AG09309 (cell line): ENCODE data around the gene ZSWIM4.

Experiments
- DNase-seq: peaks from one replicate; pipeline ENCODE4 v3.0.0-alpha.2; 2010; ENCODE audit warnings: low read depth
- H3K4me3 ChIP-seq: 2 replicates; pipeline ENCODE4 v1.5.1; 2011; ENCODE audit warnings: mild to moderate bottlenecking, low read depth, low read length, moderate library complexity; ENCODE audit not compliant: control insufficient read depth
- TF ChIP-seq, protein P1 (sequence below): IDR thresholded peaks from 2 replicates; pipeline ENCODE4 v1.5.1; 2011; ENCODE audit warnings: mild to moderate bottlenecking, low read depth, low read length, inconsistent platforms; ENCODE audit not compliant: insufficient read depth, control insufficient read depth; ENCODE audit errors: missing control alignments

Gene ZSWIM4

DNA sequence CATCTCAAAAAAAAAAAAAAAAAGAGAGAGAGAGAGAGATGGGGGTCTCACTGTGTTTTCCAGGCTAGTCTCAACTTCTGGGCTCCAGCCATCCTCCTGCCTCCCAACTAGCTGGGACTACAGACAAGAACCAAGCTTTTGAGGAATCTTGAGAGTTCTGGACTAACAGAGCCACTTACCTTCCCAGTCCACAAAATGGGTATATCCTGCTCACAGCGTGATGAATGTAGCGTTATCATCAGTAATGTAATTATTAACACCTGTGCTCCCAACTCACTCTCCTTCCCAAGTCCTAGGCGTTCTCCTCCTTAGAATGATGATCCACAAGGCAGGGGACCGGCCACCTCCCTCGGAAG is 77.1 kb downstream of the ZSWIM4 start:
- DNase-seq: no peak
- TF ChIP-seq, protein P1, sequence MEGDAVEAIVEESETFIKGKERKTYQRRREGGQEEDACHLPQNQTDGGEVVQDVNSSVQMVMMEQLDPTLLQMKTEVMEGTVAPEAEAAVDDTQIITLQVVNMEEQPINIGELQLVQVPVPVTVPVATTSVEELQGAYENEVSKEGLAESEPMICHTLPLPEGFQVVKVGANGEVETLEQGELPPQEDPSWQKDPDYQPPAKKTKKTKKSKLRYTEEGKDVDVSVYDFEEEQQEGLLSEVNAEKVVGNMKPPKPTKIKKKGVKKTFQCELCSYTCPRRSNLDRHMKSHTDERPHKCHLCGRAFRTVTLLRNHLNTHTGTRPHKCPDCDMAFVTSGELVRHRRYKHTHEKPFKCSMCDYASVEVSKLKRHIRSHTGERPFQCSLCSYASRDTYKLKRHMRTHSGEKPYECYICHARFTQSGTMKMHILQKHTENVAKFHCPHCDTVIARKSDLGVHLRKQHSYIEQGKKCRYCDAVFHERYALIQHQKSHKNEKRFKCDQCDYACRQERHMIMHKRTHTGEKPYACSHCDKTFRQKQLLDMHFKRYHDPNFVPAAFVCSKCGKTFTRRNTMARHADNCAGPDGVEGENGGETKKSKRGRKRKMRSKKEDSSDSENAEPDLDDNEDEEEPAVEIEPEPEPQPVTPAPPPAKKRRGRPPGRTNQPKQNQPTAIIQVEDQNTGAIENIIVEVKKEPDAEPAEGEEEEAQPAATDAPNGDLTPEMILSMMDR: no peak
- no peak overlapping the region; the same call in 1 of the 2 replicates for H3K4me3 ChIP-seq

DNA sequence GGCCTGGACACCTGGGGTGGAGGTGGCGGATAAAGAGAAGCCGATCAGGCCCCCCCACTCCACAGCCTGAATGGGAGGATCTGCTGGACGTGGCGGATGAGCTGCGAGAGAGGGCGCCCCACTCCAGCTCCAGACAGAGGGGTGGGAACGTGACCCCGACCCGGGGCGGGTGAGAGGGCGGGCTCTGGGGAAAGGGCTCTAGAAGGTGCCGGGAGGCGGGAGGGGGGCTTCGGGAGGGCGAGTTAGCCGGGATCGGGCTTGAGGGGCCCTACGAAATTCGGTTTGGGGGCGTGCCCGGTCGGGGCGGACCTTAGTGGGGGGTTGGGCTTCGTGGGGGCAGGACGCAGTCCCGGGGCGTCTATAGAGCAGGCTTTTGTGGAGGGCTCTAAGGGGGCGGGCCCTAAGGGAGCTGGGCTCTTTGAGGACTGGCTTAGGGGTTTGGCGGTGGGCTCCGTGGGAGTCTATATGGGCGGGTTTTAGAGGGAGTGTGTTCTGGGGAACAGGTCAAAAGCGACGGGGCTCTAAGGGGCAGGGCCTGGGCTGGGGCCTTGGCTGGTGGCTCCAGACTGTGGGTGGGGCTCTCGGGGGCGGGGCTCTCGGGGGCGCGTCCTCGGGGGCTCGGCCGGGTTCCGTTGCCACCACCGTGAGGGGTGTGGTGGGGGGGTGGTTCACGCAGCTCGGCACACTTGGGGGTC is 77.6 kb downstream of the ZSWIM4 start:
- TF ChIP-seq, protein P1: peak; percentile 13
- H3K4me3 ChIP-seq: peak overlapping the region; percentile 31
- no peak for DNase-seq

DNA sequence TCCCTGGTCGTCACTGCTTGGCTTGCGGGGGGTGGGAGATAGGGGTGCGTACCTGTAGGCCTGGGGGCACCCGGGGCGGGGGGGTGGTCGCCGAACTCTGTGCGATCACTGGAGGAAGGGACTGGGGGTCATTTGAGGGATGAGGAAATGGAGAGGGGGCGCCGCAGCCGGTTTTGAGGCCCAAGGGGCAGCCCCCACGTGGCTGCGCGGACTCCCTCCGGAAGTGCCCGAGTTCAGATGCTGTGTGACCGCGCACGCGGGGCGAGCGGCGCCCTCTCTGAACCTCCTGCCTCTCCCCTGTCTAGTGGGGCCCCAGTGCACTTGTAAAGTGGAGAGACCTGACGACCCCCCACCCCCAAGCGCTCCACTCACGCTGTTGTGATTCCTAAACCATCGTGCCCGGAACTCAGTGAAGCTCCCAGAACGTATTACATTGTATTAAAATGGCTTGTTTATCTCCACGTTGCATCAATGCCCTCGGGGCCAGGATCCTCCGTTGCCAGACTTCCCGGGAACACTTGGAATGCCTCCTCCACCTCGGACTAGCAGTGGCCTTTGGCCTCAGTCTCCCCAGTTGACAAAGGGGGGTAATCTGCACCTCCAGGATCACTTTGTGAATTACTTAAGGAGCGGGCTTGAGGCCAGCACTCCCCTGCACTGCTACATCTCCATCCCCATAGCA is 78.7 kb downstream of the ZSWIM4 start:
- DNase-seq: no peak
- no peak overlapping the region for H3K4me3 ChIP-seq
- TF ChIP-seq, protein P1: no peak

DNA sequence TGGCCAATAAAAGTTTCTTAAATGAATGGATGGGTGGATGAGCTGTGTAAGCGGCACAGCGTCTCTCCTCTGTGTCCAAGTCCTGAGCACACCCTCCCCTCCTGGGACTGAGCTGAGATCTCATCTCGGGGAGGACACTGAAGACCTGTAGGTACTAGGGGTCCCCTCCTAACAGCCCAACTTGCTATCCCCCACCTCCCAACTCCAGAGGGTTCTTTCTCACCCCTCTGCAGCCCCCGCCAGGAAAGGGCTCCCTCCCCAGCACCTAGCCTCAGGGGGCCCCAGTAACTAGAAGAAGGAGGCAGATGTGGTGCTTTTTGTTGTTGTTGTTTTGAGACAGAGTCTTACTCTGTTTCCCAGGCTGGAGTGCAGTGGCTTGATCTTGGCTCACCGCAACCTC is 80.6 kb downstream of the ZSWIM4 start:
- no peak overlapping the region for H3K4me3 ChIP-seq
- TF ChIP-seq, protein P1: no peak
- DNase-seq: no peak

DNA sequence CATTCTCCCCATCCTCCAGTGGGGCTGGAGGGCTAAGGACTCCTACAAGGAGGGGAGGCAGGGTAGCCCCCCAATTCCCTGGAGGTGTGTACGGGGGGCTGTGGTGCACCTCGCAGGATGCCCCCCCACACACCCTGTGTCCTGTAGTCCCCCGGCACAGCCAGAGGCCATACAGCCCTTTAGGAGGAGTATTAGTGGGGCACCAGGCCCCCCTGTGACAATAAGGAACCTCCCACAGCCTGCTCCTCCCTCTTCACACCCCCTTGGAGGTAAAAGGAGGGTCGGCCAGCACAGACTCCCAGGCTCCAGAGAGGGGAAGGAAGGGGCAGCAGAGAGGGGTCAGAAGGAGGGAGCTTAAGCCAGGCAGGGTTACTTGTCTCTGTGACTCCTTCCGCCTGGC is 81.6 kb downstream of the ZSWIM4 start, which contains the start of gene NANOS3:
NANOS3 (plus strand) TSS at position 301 of the 400 bp plus-strand sequence. CDS start 115 bp downstream, outside the sequence.
- TF ChIP-seq, protein P1: no peak
- DNase-seq: no peak
- H3K4me3 ChIP-seq: no peak within 1 kb of the TSS

DNA sequence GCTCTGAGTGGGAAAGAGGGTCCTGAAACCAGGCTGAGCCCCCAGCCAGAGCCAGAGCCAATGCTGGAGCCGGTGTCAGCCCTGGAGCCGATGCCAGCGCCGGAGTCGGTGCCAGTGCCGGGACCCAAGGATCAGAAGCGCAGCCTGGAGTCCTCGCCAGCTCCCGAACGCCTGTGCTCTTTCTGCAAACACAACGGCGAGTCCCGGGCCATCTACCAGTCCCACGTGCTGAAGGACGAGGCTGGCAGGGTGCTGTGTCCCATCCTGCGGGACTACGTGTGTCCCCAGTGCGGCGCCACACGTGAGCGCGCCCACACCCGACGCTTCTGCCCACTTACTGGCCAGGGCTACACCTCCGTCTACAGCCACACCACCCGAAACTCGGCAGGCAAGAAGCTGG is 82.1 kb downstream of the ZSWIM4 start:
- DNase-seq: no peak
- H3K4me3 ChIP-seq: no peak overlapping the region
- TF ChIP-seq, protein P1: no peak
